Sigmoid colon (tissue), 3 donors: ENCODE results near the gene NCF2.

ENCODE experiments used
- POLR2A ChIP-seq, 2 donors: fragments of 450-650 bp; IDR thresholded peaks; one replicate each; pipeline ENCODE4 v1.6.1; 2016; ENCODE audit warnings: antibody characterized with exemption in 2 of 2, mild to moderate bottlenecking in 2 of 2, moderate library complexity in 2 of 2
- TF ChIP-seq, protein P1 (sequence below), 4 experiments: fragments of 450-650 bp in 3 of 4; fragments of 200-600 bp in 1 of 4; IDR thresholded peaks; one replicate each; pipeline ENCODE4 v1.5.1; 2016 to 2019; ENCODE audit warnings: antibody characterized with exemption in 4 of 4, mild to moderate bottlenecking in 3 of 4, moderate library complexity in 2 of 4

DNA sequence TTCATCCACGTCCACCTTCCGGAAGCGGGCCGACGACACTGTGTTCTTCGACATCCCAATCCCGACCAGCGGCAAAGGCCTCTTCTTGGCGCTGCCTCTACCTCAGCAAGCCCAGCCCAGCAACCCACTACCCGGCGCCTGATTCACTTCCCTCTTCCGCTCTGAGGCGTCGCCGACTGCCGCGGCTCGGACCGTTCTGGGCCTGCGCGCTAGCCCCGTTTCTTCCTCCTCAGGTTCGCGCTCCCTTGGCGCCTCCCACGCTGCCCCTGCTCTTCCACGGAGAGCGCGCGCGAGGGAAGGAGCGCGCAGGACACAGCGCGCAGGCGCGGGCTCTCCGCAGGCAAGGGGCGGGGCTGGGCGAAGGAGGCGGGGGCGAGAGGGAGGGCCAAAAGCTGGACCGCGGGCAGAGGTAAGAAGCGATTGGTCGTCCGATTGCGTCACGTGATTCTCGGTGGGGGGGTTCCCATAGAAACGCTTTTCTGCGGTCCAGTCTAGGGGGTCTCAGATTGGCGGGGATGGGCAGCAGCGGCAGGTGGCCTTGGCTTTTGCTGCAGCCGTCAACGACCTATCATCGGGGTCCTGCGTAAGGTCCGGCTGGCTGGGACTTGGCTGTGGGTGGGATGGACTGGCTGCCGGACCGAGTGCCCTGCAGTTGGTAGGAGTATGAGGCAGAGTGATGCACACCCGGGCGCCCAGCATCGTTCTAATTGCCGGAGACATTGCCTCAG is 45.5 kb upstream of the NCF2 start, which contains the start of gene ARPC5:
- TF ChIP-seq, protein P1, sequence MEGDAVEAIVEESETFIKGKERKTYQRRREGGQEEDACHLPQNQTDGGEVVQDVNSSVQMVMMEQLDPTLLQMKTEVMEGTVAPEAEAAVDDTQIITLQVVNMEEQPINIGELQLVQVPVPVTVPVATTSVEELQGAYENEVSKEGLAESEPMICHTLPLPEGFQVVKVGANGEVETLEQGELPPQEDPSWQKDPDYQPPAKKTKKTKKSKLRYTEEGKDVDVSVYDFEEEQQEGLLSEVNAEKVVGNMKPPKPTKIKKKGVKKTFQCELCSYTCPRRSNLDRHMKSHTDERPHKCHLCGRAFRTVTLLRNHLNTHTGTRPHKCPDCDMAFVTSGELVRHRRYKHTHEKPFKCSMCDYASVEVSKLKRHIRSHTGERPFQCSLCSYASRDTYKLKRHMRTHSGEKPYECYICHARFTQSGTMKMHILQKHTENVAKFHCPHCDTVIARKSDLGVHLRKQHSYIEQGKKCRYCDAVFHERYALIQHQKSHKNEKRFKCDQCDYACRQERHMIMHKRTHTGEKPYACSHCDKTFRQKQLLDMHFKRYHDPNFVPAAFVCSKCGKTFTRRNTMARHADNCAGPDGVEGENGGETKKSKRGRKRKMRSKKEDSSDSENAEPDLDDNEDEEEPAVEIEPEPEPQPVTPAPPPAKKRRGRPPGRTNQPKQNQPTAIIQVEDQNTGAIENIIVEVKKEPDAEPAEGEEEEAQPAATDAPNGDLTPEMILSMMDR (IDR thresholded peaks at IDR 0.05): no peak
- TF ChIP-seq POLR2A (IDR thresholded peaks at IDR 0.05): peak; percentile 95 to 98
